ENCODE data around the gene MON2. TPM values are rescaled to one million over a fixed set of nuclear protein-coding genes. Genes with fewer than 3 reads are reported as not detected.

MON2 gene
- total RNA-seq, 1 experiment from 2014 or later, result 32.8 TPM

GRCh38 chr12:62472472-62472871 lies 5.8 kb downstream of the MON2 start:
- no peak for TF ChIP-seq EZH2 (IDR thresholded peaks at IDR 0.05; ENCODE audit: low read depth)
- no peak for TF ChIP-seq CTCF (conservative IDR thresholded peaks at IDR 0.05)
- intact Hi-C loops (cut with micrococcal nuclease; ENCODE audit: unreplicated experiment), result no loop called here
- Histone ChIP-seq H3K9me3 (ENCODE audit: insufficient read depth, low read depth) (no peaks in the 10 kb centered on the region), H4K20me1 (ENCODE audit: insufficient read depth) (no peaks in the 10 kb centered on the region; the same call in 1 of the 2 replicates), H2AFZ (no peak overlapping the region), H3F3A (ENCODE audit: insufficient read depth, low read depth) (no peaks in the 10 kb centered on the region), H3K27me3 (ENCODE audit: insufficient read depth, low read depth) (no peaks in the 10 kb centered on the region), H3K4me3 (no peak overlapping the region), H3K4me1 (replicated peaks; ENCODE audit: insufficient read depth) (peaks cover 13% of the 10 kb centered on the region; the same call in 1 of the 2 replicates), H3K79me2 (ENCODE audit: low read depth) (peaks cover 53% of the 10 kb centered on the region), H3K36me3 (ENCODE audit: low read depth) (no peaks in the 10 kb centered on the region), H3K9me2 (ENCODE audit: insufficient read depth) (no peaks in the 10 kb centered on the region), H3K27ac (no peak overlapping the region), H3K4me2 (no peak overlapping the region)
- no peak for DNase-seq
- POLR2A ChIA-PET (ENCODE audit: unreplicated experiment), result interaction anchor here (0.7 kb wide), 1 partner anchor 346 kb away, joined by 3 read pairs; no protein-coding TSS in a partner anchor
- CTCF ChIA-PET, result no interaction called here
- BruUV-seq (replicated peaks), result no TSS peak

GRCh38 chr12:62481843-62482540 lies 15.4 kb downstream of the MON2 start:
- TF ChIP-seq CTCF (conservative IDR thresholded peaks at IDR 0.05), result no peak
- no peak for TF ChIP-seq EZH2 (IDR thresholded peaks at IDR 0.05; ENCODE audit: low read depth)
- no TSS peak for BruUV-seq (replicated peaks)
- peaks cover 17% of the 10 kb centered on the region; the same call in 1 of the 2 replicates for H3K79me2 ChIP-seq (ENCODE audit: low read depth)
- no peaks in the 10 kb centered on the region for H3K4me1 ChIP-seq (replicated peaks; ENCODE audit: insufficient read depth)
- no peak overlapping the region for H3K4me2 ChIP-seq
- ChIA-PET POLR2A (ENCODE audit: unreplicated experiment) (no interaction called here), CTCF (no interaction called here)
- H3K27ac ChIP-seq, result no peak overlapping the region
- no peaks in the 10 kb centered on the region for H3K9me3 ChIP-seq (ENCODE audit: insufficient read depth, low read depth)
- H3K4me3 ChIP-seq, result no peak overlapping the region
- no peak overlapping the region for H2AFZ ChIP-seq
- intact Hi-C loops (cut with micrococcal nuclease; ENCODE audit: unreplicated experiment), result no loop called here
- H4K20me1 ChIP-seq (ENCODE audit: insufficient read depth), result no peaks in the 10 kb centered on the region
- DNase-seq, result no peak
- H3K27me3 ChIP-seq (ENCODE audit: insufficient read depth, low read depth), result no peaks in the 10 kb centered on the region
- H3K36me3 ChIP-seq (ENCODE audit: low read depth), result no peaks in the 10 kb centered on the region
- no peaks in the 10 kb centered on the region; the same call in 1 of the 2 replicates for H3F3A ChIP-seq (ENCODE audit: insufficient read depth, low read depth)
- H3K9me2 ChIP-seq (ENCODE audit: insufficient read depth), result no peaks in the 10 kb centered on the region

- ChIA-PET CTCF (no interaction called here), POLR2A (ENCODE audit: unreplicated experiment) (no interaction called here)
- no peak overlapping the region for H2AFZ ChIP-seq
- no peaks in the 10 kb centered on the region for H3K4me1 ChIP-seq (replicated peaks; ENCODE audit: insufficient read depth)
- H3K79me2 ChIP-seq (ENCODE audit: low read depth), result peaks cover 17% of the 10 kb centered on the region; the same call in 1 of the 2 replicates
- H4K20me1 ChIP-seq (ENCODE audit: insufficient read depth), result no peaks in the 10 kb centered on the region
- H3K4me3 ChIP-seq, result no peak overlapping the region
- H3K4me2 ChIP-seq, result no peak overlapping the region
- intact Hi-C loops (cut with micrococcal nuclease; ENCODE audit: unreplicated experiment), result no loop called here
- DNase-seq, result no peak
- H3F3A ChIP-seq (ENCODE audit: insufficient read depth, low read depth), result no peaks in the 10 kb centered on the region; the same call in 1 of the 2 replicates
- no peaks in the 10 kb centered on the region for H3K9me3 ChIP-seq (ENCODE audit: insufficient read depth, low read depth)
- H3K36me3 ChIP-seq (ENCODE audit: low read depth), result no peaks in the 10 kb centered on the region
- no peak for TF ChIP-seq EZH2 (IDR thresholded peaks at IDR 0.05; ENCODE audit: low read depth)
- H3K27me3 ChIP-seq (ENCODE audit: insufficient read depth, low read depth), result no peaks in the 10 kb centered on the region
- H3K9me2 ChIP-seq (ENCODE audit: insufficient read depth), result no peaks in the 10 kb centered on the region
- H3K27ac ChIP-seq, result no peak overlapping the region
- no TSS peak for BruUV-seq (replicated peaks)
These were observed 16.1 kb downstream of the MON2 start for GRCh38 chr12:62482769-62483168.
